Activated CD4-positive, CD25-positive, alpha-beta regulatory T cell treated with anti-CD3 and anti-CD28 coated beads, Interleukin-2, amount 50 U/mL, for 16 hours (primary cell): ENCODE data around the gene YTHDC2.
A peak's percentile ranks its signal among the peaks of the same experiment; 100 is the strongest.

Experiments used
- DNase-seq: peaks from one replicate; pipeline ENCODE4 v3.0.0-alpha.2; 2020; ENCODE audit warnings: low read depth, low spot score

The YTHDC2 gene

GRCh38 chr5:113513384-113514288, at the start of gene YTHDC2:
TSS of gene YTHDC2 (plus strand) at chr5:113513694. CDS start at chr5:113513896, 202 bp downstream.
- peak; percentile 65 for DNase-seq

- no peak for DNase-seq
Observed at GRCh38 chr5:113474100-113474728, 39.3 kb upstream of the YTHDC2 start.

- DNase-seq = no peak
Observed at GRCh38 chr5:113478691-113479090, 34.8 kb upstream of the YTHDC2 start.

GRCh38 chr5:113480243-113480642, 33.3 kb upstream of the YTHDC2 start:
- no peak for DNase-seq

- no peak for DNase-seq
Observed at GRCh38 chr5:113487416-113487780, 26.1 kb upstream of the YTHDC2 start.

GRCh38 chr5:113487781-113488644, 25.5 kb upstream of the YTHDC2 start, which contains the start of gene MCC:
TSS of gene MCC (minus strand) at chr5:113488453.
- DNase-seq = no peak

GRCh38 chr5:113488645-113489184, 24.8 kb upstream of the YTHDC2 start:
- no peak for DNase-seq

GRCh38 chr5:113489299-113489698, 24.2 kb upstream of the YTHDC2 start:
- no peak for DNase-seq

- no peak for DNase-seq
Observed at GRCh38 chr5:113490317-113490716, 23.2 kb upstream of the YTHDC2 start.

- no peak for DNase-seq
Observed at GRCh38 chr5:113491022-113491421, 22.5 kb upstream of the YTHDC2 start.

- DNase-seq = no peak
Observed at GRCh38 chr5:113493446-113493845, 20.0 kb upstream of the YTHDC2 start.

- no peak for DNase-seq
Observed at GRCh38 chr5:113495422-113495841, 18.1 kb upstream of the YTHDC2 start.

- no peak for DNase-seq
Observed at GRCh38 chr5:113502073-113502472, 11.4 kb upstream of the YTHDC2 start.

GRCh38 chr5:113503146-113503545, 10.3 kb upstream of the YTHDC2 start:
- no peak for DNase-seq

- DNase-seq = no peak
Observed at GRCh38 chr5:113505181-113505580, 8.3 kb upstream of the YTHDC2 start.

GRCh38 chr5:113507601-113508000, 5.9 kb upstream of the YTHDC2 start:
- DNase-seq = no peak

GRCh38 chr5:113508756-113509155, 4.7 kb upstream of the YTHDC2 start:
- DNase-seq = no peak

GRCh38 chr5:113510836-113511451, 2.5 kb upstream of the YTHDC2 start:
- DNase-seq = no peak

GRCh38 chr5:113512341-113512740, 1.2 kb upstream of the YTHDC2 start:
- no peak for DNase-seq

GRCh38 chr5:113514289-113514635, 768 bp downstream of the YTHDC2 start:
- DNase-seq = no peak

- no peak for DNase-seq
Observed at GRCh38 chr5:113518884-113519283, 5.4 kb downstream of the YTHDC2 start.
